Fibroblast of lung (primary cell): ENCODE results near the gene DNAJC17.

Experiments
- CTCF ChIP-seq, 2 donors: IDR thresholded peaks in 1 of 2; conservative IDR thresholded peaks in 1 of 2; 1 replicate in 1 of 2; 2 replicates in 1 of 2; pipeline ENCODE4 v1.5.1; 2011 to 2012; ENCODE audit warnings: low read length in 2 of 2, control low read depth in 1 of 2, inconsistent platforms in 1 of 2, low read depth in 1 of 2, mild to moderate bottlenecking in 1 of 2
- EZH2 ChIP-seq: IDR thresholded peaks from 2 replicates; pipeline ENCODE4 v1.5.1; 2012; ENCODE audit warnings: low read length, control low read depth, mild to moderate bottlenecking; ENCODE audit errors: missing control alignments

DNA sequence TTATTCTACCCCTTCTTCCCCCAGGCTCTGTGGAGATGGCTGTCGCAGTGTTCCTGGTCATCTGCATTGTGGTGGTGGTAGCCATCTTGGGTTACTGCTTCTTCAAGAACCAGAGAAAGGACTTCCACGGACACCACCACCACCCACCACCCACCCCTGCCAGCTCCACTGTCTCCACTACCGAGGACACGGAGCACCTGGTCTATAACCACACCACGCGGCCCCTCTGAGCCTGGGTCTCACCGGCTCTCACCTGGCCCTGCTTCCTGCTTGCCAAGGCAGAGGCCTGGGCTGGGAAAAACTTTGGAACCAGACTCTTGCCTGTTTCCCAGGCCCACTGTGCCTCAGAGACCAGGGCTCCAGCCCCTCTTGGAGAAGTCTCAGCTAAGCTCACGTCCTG, 49.5 kb upstream of the DNAJC17 start:
- TF ChIP-seq EZH2 (no peak), CTCF (conservative IDR thresholded peaks at IDR 0.05 in 1 of 2, IDR thresholded peaks at IDR 0.05 in 1 of 2; ENCODE audit: low read depth in 1 of 2, low read length in 2 of 2) (no peak)
